DND-41 (cell line): ENCODE data around the gene MMD.

ENCODE experiments used
- ATAC-seq: fragments of 200-7000 bp; cut with Tn5 transposase; 3 replicates; pipeline ENCODE4 v1.9.1; 2021; ENCODE audit warnings: low read depth; ENCODE audit not compliant: insufficient read depth
- DNase-seq: peaks from one replicate; pipeline ENCODE4 v3.0.0-alpha.2; 2020
- H2AFZ ChIP-seq: 2 replicates; pipeline ENCODE4 v1.6.0; 2012; ENCODE audit warnings: low read depth, low read length
- H3K27ac ChIP-seq: 2 replicates; pipeline ENCODE4 v1.5.1; 2012; ENCODE audit warnings: low read length, inconsistent platforms
- H3K27me3 ChIP-seq: fragments of 200-600 bp; sonication (generic); 2 replicates; pipeline ENCODE4 v1.6.0; 2012; ENCODE audit warnings: low read length, mild to moderate bottlenecking, inconsistent platforms; ENCODE audit not compliant: insufficient read depth, poor library complexity
- H3K36me3 ChIP-seq: 2 replicates; pipeline ENCODE4 v1.5.1; 2012; ENCODE audit warnings: low read length, inconsistent platforms; ENCODE audit not compliant: insufficient read depth
- H3K4me1 ChIP-seq: 2 replicates; pipeline ENCODE4 v1.5.1; 2012; ENCODE audit warnings: mild to moderate bottlenecking, low read length; ENCODE audit not compliant: insufficient read depth
- H3K4me2 ChIP-seq: 2 replicates; pipeline ENCODE4 v1.6.0; 2012; ENCODE audit warnings: mild to moderate bottlenecking, moderate library complexity, low read length, inconsistent platforms; ENCODE audit not compliant: insufficient read depth
- H3K4me3 ChIP-seq, 2 experiments: fragments of 200-600 bp in 1 of 2; shearing (Covaris generic) in 1 of 2; 2 replicates each; pipeline ENCODE4 v1.5.1; 2012 to 2016; ENCODE audit warnings: inconsistent platforms in 2 of 2, low read length in 2 of 2, mild to moderate bottlenecking in 2 of 2, low read depth in 1 of 2, moderate library complexity in 1 of 2
- H3K79me2 ChIP-seq: 2 replicates; pipeline ENCODE4 v1.6.0; 2012; ENCODE audit warnings: low read length, inconsistent platforms; ENCODE audit not compliant: insufficient read depth
- H3K9ac ChIP-seq: 2 replicates; pipeline ENCODE4 v1.6.0; 2012; ENCODE audit warnings: low read depth, mild to moderate bottlenecking, inconsistent platforms, low read length, moderate library complexity
- H3K9me3 ChIP-seq: 2 replicates; pipeline ENCODE4 v1.5.1; 2012; ENCODE audit warnings: low read length, moderate library complexity, mild to moderate bottlenecking, inconsistent platforms; ENCODE audit not compliant: insufficient read depth, severe bottlenecking
- H4K20me1 ChIP-seq: 2 replicates; pipeline ENCODE4 v1.6.0; 2012; ENCODE audit warnings: low read length; ENCODE audit not compliant: insufficient read depth
- EZH2 ChIP-seq: IDR thresholded peaks from 3 replicates; pipeline ENCODE4 v1.6.1; 2012; ENCODE audit warnings: borderline replicate concordance, low read depth, mild to moderate bottlenecking, moderate library complexity, low read length, inconsistent platforms; ENCODE audit not compliant: severe bottlenecking
- TF ChIP-seq, protein P1 (sequence below): IDR thresholded peaks from 2 replicates; pipeline ENCODE4 v1.5.1; 2012; ENCODE audit warnings: borderline replicate concordance, low read length, moderate library complexity, mild to moderate bottlenecking; ENCODE audit not compliant: poor library complexity, severe bottlenecking; ENCODE audit errors: extremely low read depth

MMD gene

DNA sequence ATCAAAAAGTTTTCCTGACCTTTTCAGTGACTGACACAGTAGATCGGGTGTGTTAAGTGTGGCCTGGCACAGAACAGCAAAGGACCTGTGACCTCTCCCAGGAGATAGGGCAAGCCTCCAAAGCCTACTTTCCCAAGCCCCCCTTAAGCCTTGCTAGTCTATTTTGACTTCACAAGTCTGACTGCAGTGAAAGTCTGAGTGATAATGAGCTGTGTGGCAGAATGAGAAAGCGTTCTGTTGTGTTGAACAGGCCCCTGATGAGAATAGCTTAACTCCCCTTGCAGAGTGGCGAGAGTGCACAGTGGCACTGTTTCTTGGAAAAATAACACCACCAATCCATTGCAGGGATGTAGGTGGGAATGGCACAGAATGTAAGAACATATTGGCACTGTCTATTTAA lies 32.8 kb downstream of the MMD start:
- no peaks in the 10 kb centered on the region for H3K27me3 ChIP-seq
- no peaks in the 10 kb centered on the region for H4K20me1 ChIP-seq
- H3K79me2 ChIP-seq = no peaks in the 10 kb centered on the region
- H3K9ac ChIP-seq = no peak overlapping the region
- ATAC-seq (no peak), DNase-seq (no peak)
- no peak overlapping the region for H3K27ac ChIP-seq
- TF ChIP-seq, protein P1, sequence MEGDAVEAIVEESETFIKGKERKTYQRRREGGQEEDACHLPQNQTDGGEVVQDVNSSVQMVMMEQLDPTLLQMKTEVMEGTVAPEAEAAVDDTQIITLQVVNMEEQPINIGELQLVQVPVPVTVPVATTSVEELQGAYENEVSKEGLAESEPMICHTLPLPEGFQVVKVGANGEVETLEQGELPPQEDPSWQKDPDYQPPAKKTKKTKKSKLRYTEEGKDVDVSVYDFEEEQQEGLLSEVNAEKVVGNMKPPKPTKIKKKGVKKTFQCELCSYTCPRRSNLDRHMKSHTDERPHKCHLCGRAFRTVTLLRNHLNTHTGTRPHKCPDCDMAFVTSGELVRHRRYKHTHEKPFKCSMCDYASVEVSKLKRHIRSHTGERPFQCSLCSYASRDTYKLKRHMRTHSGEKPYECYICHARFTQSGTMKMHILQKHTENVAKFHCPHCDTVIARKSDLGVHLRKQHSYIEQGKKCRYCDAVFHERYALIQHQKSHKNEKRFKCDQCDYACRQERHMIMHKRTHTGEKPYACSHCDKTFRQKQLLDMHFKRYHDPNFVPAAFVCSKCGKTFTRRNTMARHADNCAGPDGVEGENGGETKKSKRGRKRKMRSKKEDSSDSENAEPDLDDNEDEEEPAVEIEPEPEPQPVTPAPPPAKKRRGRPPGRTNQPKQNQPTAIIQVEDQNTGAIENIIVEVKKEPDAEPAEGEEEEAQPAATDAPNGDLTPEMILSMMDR = no peak
- no peak for TF ChIP-seq EZH2
- H2AFZ ChIP-seq = no peak overlapping the region
- H3K36me3 ChIP-seq = peaks cover 10% of the 10 kb centered on the region; the same call in 1 of the 2 replicates
- no peak overlapping the region for H3K4me2 ChIP-seq
- no peaks in the 10 kb centered on the region for H3K9me3 ChIP-seq
- no peak overlapping the region for H3K4me3 ChIP-seq
- H3K4me1 ChIP-seq = no peaks in the 10 kb centered on the region

DNA sequence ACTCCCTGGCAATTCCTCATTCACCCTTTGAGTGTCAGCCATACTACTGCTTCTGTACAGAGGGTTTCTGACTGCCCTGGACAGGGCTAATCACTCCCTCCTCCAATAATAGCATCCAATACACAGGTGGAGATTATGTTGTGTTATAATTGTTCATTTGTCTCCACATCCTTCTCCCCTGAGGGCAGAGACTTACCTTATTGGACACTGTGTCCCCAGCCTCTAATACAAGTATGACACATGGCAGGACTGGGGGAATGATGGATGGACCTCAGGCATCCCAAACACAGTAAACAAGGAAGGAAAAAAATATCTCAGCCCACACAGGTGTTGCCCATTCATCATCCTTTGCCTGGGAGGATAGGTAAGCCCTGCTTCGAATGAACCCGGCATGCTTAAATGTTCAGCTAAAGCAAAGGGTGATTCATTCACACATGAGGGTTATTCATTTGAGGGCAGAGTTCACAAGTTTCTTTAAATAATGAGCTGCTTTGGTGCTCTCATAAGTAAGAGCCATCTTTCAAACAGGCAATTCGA lies 34.8 kb downstream of the MMD start:
- no peak for ATAC-seq
- no peak overlapping the region for H3K9ac ChIP-seq

DNA sequence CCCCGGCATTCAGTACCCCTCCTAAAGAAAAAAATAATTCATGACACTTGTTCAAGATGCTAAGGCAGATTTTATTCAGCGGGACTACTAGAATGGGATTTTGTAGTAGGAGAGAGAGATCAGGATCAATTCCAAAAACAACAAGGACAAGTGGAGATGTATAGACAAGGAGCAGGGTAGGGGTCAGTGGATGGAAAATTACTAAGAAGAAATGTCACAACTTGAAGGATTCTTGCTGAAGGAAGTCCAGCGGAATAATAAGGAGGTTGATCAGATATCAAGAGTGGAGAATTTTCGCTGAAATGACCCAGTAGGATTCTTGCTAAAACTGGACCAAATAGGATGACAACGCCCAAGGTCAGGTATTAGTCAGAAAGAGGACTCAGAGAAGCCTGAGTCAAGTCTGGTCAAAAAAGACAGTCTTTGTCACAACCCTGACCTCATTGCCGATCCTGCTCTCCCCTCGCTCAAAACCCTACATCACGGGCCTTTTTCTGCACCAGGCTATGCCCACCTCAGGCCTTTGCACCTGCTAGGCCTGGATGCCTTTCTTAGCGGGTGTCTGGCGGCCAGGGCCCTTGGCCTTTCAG lies 36.9 kb downstream of the MMD start:
- no peak overlapping the region for H3K4me2 ChIP-seq

More for the DNA sequence above, 34.8 kb downstream of the MMD start:
- Histone ChIP-seq H3K27me3 (no peaks in the 10 kb centered on the region), H3K4me2 (no peak overlapping the region), H3K27ac (no peak overlapping the region), H3K4me1 (no peaks in the 10 kb centered on the region), H4K20me1 (no peaks in the 10 kb centered on the region), H3K4me3 (no peak overlapping the region), H3K36me3 (no peaks in the 10 kb centered on the region), H3K79me2 (no peaks in the 10 kb centered on the region), H3K9me3 (no peaks in the 10 kb centered on the region), H2AFZ (no peak overlapping the region)
- no peak for DNase-seq
- TF ChIP-seq, protein P1 = no peak
- TF ChIP-seq EZH2 = no peak

More for the DNA sequence above, 36.9 kb downstream of the MMD start:
- Histone ChIP-seq H3K27me3 (no peaks in the 10 kb centered on the region), H3K4me1 (no peaks in the 10 kb centered on the region), H3K4me3 (no peak overlapping the region), H3K9ac (no peak overlapping the region), H3K79me2 (no peaks in the 10 kb centered on the region), H2AFZ (no peak overlapping the region), H3K36me3 (no peaks in the 10 kb centered on the region), H3K27ac (no peak overlapping the region), H3K9me3 (no peaks in the 10 kb centered on the region), H4K20me1 (no peaks in the 10 kb centered on the region)
- TF ChIP-seq, protein P1 = no peak
- TF ChIP-seq EZH2 = no peak
- DNase-seq = no peak
- ATAC-seq = no peak
